Liver (tissue), 9 donors: Measurements from ENCODE around the gene BCAR1. TPM values are rescaled to one million over a fixed set of nuclear protein-coding genes. Genes with fewer than 3 reads are reported as not detected.

Source experiments
- DNase-seq: peaks from one replicate; pipeline ENCODE4 v3.0.0-alpha.2; 2017; ENCODE audit warnings: low spot score
- H3K27ac ChIP-seq, 2 donors: one replicate each; pipeline ENCODE4 v1.7.0; 2013; ENCODE audit warnings: inconsistent platforms in 2 of 2, low read length in 2 of 2, control low read depth in 1 of 2, low read depth in 1 of 2, mild to moderate bottlenecking in 1 of 2
- H3K27me3 ChIP-seq, 4 donors: one replicate each; pipeline versions ENCODE4 v1.6.1 to v1.7.0; 2013; ENCODE audit warnings: low read length in 3 of 4, inconsistent platforms in 1 of 4, mild to moderate bottlenecking in 1 of 4, moderate library complexity in 1 of 4; ENCODE audit not compliant: control insufficient read depth in 4 of 4, insufficient read depth in 4 of 4
- H3K36me3 ChIP-seq, 4 donors: one replicate each; pipeline versions ENCODE4 v1.6.1 to v1.7.0; 2013; ENCODE audit warnings: low read length in 3 of 4, mild to moderate bottlenecking in 3 of 4, low read depth in 1 of 4, moderate library complexity in 1 of 4; ENCODE audit not compliant: control insufficient read depth in 4 of 4, insufficient read depth in 3 of 4
- H3K4me1 ChIP-seq, 4 donors: one replicate each; pipeline versions ENCODE4 v1.6.1 to v1.7.0; 2013; ENCODE audit warnings: low read length in 3 of 4, mild to moderate bottlenecking in 3 of 4, moderate library complexity in 1 of 4; ENCODE audit not compliant: control insufficient read depth in 4 of 4, insufficient read depth in 4 of 4
- H3K4me3 ChIP-seq, 3 donors: one replicate each; pipeline versions ENCODE4 v1.6.1 to v1.7.0; 2013; ENCODE audit warnings: low read length in 3 of 3, control low read depth in 1 of 3, low read depth in 1 of 3, mild to moderate bottlenecking in 1 of 3
- H3K9ac ChIP-seq, 2 donors: one replicate each; pipeline ENCODE4 v1.7.0; 2013; ENCODE audit warnings: low read length in 2 of 2, mild to moderate bottlenecking in 2 of 2, moderate library complexity in 2 of 2, control low read depth in 1 of 2, low read depth in 1 of 2
- H3K9me3 ChIP-seq, 4 donors: one replicate each; pipeline versions ENCODE4 v1.6.1 to v1.7.0; 2013; ENCODE audit warnings: low read length in 3 of 4; ENCODE audit not compliant: control insufficient read depth in 4 of 4
- EGR1 ChIP-seq, 2 donors: IDR thresholded peaks; 2 replicates each; pipeline ENCODE4 v1.6.1; 2016 to 2018; ENCODE audit warnings: antibody characterized with exemption in 2 of 2, low read depth in 2 of 2
- FOXA1 ChIP-seq: IDR thresholded peaks from 2 replicates; pipeline ENCODE4 v1.6.1; 2016; ENCODE audit warnings: antibody characterized with exemption
- FOXA2 ChIP-seq: IDR thresholded peaks from 2 replicates; pipeline ENCODE4 v1.6.1; 2016; ENCODE audit warnings: antibody characterized with exemption
- GABPA ChIP-seq, 2 donors: IDR thresholded peaks in 1 of 2; conservative IDR thresholded peaks in 1 of 2; 2 replicates each; pipeline ENCODE4 v1.6.1; 2016; ENCODE audit warnings: antibody characterized with exemption in 2 of 2, mild to moderate bottlenecking in 1 of 2, moderate library complexity in 1 of 2
- HNF4A ChIP-seq, 2 donors: conservative IDR thresholded peaks; 2 replicates each; pipeline ENCODE4 v1.6.1; 2016; ENCODE audit warnings: antibody characterized with exemption in 2 of 2, mild to moderate bottlenecking in 2 of 2
- HNF4G ChIP-seq: IDR thresholded peaks from 2 replicates; pipeline ENCODE4 v1.6.1; 2016; ENCODE audit warnings: antibody characterized with exemption
- NR2F2 ChIP-seq: IDR thresholded peaks from 2 replicates; pipeline ENCODE4 v1.6.1; 2016; ENCODE audit warnings: antibody characterized with exemption
- RAD21 ChIP-seq, 2 donors: IDR thresholded peaks; 2 replicates each; pipeline ENCODE4 v1.6.1; 2016; ENCODE audit warnings: antibody characterized with exemption in 2 of 2, mild to moderate bottlenecking in 2 of 2
- RXRA ChIP-seq, 2 donors: IDR thresholded peaks; 2 replicates each; pipeline ENCODE4 v1.6.1; 2017 to 2018; ENCODE audit warnings: antibody characterized with exemption in 2 of 2, mild to moderate bottlenecking in 1 of 2
- SP1 ChIP-seq: IDR thresholded peaks from 2 replicates; pipeline ENCODE4 v1.6.1; 2018; ENCODE audit warnings: antibody characterized with exemption, mild to moderate bottlenecking
- TAF1 ChIP-seq: conservative IDR thresholded peaks from 2 replicates; pipeline ENCODE4 v1.6.1; 2016; ENCODE audit warnings: antibody characterized with exemption, mild to moderate bottlenecking
- YY1 ChIP-seq: IDR thresholded peaks from 2 replicates; pipeline ENCODE4 v1.6.1; 2016; ENCODE audit warnings: antibody characterized with exemption, mild to moderate bottlenecking
- WGBS: extraction: QIAGEN DNeasy Blood & Tissue Kit; methylation state at CpG from one replicate; pipeline ENCODE4 v1.1.7; 2013; 5-methylcytosine and 5-hydroxymethylcytosine counted together
- polyA plus RNA-seq, 2 donors: library from polyadenylated mRNA; stranded (reverse) in 1 of 2; unstranded in 1 of 2; fragments of 200-250 nt in 1 of 2; fragments of >200 nt in 1 of 2; fragmentation: Nextera tagmentation in 1 of 2; extraction: Ambion mirVana in 1 of 2; gene quantifications; one replicate each; pipeline versions ENCODE4 v1.2.1 to v1.2.3, GENCODE V29; 2013 to 2015
- total RNA-seq, 2 donors: library from RNA; depleted of rRNA; stranded (reverse); fragments of >200 nt; gene quantifications; one replicate each; pipeline ENCODE4 v1.2.3, GENCODE V29; 2014
- TF ChIP-seq, protein P1 (sequence below): IDR thresholded peaks from 2 replicates; pipeline ENCODE4 v1.6.1; 2016; ENCODE audit warnings: antibody characterized with exemption
- TF ChIP-seq, protein P2 (sequence below): IDR thresholded peaks from 2 replicates; pipeline ENCODE4 v1.6.1; 2016; ENCODE audit warnings: antibody characterized with exemption, mild to moderate bottlenecking
- TF ChIP-seq, protein P3 (sequence below): IDR thresholded peaks from 2 replicates; pipeline ENCODE4 v1.6.1; 2016; ENCODE audit warnings: antibody characterized with exemption
- donor health status: healthy.
- donor health status: healthy.
- donor health status: healthy.
- donor health status: healthy.
- donor health status: healthy.

Gene BCAR1
- total and polyA plus RNA-seq, 4 donors, result 10.1 to 32.2 (median 20.2) TPM

DNA sequence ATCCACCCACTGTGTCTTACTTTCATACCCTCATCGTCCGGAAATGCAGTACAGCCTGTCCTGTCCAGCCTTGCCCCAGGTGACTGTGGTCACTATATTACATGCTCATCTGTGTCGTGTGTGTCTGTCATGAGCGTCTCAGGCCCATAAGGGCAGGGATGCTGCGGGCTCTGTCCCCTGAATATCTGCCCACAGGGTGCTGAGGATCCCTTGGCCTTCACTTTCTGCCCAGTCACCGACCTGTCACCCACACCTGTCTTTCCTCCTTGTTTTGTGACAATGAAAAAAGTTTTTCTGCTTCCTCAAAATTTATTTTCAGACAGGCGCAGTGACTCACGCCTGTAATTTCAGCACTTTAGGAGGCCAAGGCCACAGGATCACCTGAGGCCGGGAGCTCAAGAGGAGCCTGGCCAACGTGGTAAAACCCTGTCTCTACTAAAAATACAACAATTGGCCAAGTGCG lies 34.0 kb downstream of the BCAR1 start:
- WGBS, result 94% methylated on average over 11 of the region's 11 CpGs
- no peaks in the 10 kb centered on the region for H3K36me3 ChIP-seq
- TF ChIP-seq RAD21 (IDR thresholded peaks at IDR 0.05) (no peak), YY1 (no peak), EGR1 (IDR thresholded peaks at IDR 0.05; ENCODE audit: low read depth in 2 of 2) (no peak), TAF1 (no peak), GABPA (IDR thresholded peaks at IDR 0.05 in 1 of 2, conservative IDR thresholded peaks at IDR 0.05 in 1 of 2) (no peak), NR2F2 (no peak), HNF4A (conservative IDR thresholded peaks at IDR 0.05) (no peak), SP1 (no peak), FOXA2 (no peak), RXRA (IDR thresholded peaks at IDR 0.05) (no peak)
- TF ChIP-seq, protein P1, sequence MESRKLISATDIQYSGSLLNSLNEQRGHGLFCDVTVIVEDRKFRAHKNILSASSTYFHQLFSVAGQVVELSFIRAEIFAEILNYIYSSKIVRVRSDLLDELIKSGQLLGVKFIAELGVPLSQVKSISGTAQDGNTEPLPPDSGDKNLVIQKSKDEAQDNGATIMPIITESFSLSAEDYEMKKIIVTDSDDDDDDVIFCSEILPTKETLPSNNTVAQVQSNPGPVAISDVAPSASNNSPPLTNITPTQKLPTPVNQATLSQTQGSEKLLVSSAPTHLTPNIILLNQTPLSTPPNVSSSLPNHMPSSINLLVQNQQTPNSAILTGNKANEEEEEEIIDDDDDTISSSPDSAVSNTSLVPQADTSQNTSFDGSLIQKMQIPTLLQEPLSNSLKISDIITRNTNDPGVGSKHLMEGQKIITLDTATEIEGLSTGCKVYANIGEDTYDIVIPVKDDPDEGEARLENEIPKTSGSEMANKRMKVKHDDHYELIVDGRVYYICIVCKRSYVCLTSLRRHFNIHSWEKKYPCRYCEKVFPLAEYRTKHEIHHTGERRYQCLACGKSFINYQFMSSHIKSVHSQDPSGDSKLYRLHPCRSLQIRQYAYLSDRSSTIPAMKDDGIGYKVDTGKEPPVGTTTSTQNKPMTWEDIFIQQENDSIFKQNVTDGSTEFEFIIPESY, result no peak
- TF ChIP-seq, protein P2, sequence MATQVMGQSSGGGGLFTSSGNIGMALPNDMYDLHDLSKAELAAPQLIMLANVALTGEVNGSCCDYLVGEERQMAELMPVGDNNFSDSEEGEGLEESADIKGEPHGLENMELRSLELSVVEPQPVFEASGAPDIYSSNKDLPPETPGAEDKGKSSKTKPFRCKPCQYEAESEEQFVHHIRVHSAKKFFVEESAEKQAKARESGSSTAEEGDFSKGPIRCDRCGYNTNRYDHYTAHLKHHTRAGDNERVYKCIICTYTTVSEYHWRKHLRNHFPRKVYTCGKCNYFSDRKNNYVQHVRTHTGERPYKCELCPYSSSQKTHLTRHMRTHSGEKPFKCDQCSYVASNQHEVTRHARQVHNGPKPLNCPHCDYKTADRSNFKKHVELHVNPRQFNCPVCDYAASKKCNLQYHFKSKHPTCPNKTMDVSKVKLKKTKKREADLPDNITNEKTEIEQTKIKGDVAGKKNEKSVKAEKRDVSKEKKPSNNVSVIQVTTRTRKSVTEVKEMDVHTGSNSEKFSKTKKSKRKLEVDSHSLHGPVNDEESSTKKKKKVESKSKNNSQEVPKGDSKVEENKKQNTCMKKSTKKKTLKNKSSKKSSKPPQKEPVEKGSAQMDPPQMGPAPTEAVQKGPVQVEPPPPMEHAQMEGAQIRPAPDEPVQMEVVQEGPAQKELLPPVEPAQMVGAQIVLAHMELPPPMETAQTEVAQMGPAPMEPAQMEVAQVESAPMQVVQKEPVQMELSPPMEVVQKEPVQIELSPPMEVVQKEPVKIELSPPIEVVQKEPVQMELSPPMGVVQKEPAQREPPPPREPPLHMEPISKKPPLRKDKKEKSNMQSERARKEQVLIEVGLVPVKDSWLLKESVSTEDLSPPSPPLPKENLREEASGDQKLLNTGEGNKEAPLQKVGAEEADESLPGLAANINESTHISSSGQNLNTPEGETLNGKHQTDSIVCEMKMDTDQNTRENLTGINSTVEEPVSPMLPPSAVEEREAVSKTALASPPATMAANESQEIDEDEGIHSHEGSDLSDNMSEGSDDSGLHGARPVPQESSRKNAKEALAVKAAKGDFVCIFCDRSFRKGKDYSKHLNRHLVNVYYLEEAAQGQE, result no peak
- DNase-seq, result no peak
- no peaks in the 10 kb centered on the region for H3K27me3 ChIP-seq
- no peaks in the 10 kb centered on the region for H3K9me3 ChIP-seq
- H3K4me1 ChIP-seq, result peaks cover 0 to 2% (median 0%) of the 10 kb centered on the region in 4 donors
- H3K4me3 ChIP-seq, result no peak overlapping the region
- H3K27ac ChIP-seq, result no peak overlapping the region
- H3K9ac ChIP-seq, result no peak overlapping the region

DNA sequence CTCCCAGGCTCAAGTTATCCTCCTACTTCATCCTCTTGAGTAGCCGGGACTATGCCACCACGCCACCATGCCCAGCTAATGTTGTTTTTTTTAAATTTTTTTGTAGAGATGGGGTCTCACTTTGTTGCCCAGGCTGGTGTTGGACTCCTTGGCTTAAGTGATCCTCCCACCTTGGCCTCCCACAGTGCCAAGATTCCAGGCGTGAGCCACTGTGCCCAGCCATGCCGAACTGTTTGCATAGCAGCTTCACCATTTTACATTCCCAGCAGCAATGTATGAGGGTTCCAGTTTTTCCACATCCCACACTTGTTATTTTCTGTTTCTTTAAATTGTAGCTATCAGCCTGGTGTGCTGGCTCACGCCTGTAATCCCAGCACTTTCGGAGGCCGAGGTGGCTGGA lies 34.8 kb downstream of the BCAR1 start:
- DNase-seq, result no peak
- Histone ChIP-seq H3K4me1 (no peaks in the 10 kb centered on the region), H3K4me3 (no peak overlapping the region), H3K27ac (no peak overlapping the region), H3K36me3 (no peaks in the 10 kb centered on the region), H3K9me3 (no peaks in the 10 kb centered on the region), H3K9ac (no peak overlapping the region), H3K27me3 (no peaks in the 10 kb centered on the region)
- TF ChIP-seq NR2F2 (no peak), FOXA1 (no peak), EGR1 (IDR thresholded peaks at IDR 0.05; ENCODE audit: low read depth in 2 of 2) (no peak), RAD21 (IDR thresholded peaks at IDR 0.05) (no peak), HNF4G (no peak), GABPA (IDR thresholded peaks at IDR 0.05 in 1 of 2, conservative IDR thresholded peaks at IDR 0.05 in 1 of 2) (no peak)
- TF ChIP-seq, protein P3, sequence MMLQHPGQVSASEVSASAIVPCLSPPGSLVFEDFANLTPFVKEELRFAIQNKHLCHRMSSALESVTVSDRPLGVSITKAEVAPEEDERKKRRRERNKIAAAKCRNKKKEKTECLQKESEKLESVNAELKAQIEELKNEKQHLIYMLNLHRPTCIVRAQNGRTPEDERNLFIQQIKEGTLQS, result no peak
- WGBS, result 94% methylated on average over 7 of the region's 7 CpGs
